GM12878 (cell line): ENCODE data around the gene GABRR3. TPM values are rescaled to one million over a fixed set of nuclear protein-coding genes. Genes with fewer than 3 reads are reported as not detected.

Experiments
- ATAC-seq: fragments of 200-7000 bp; cut with Tn5 transposase; 3 replicates; pipeline ENCODE4 v1.9.1; 2020; ENCODE audit warnings: mild to moderate bottlenecking, moderate library complexity
- BruUV-seq: library from RNA; stranded (reverse); fragments of 400-500 nt; replicated peaks from 2 replicates; lab custom pipeline; 2021; lab: Mats Ljungman, UMichigan
- CTCF ChIA-PET: fragments of 300-600 bp; sonication (Branson Sonifier 250); formaldehyde crosslinking; extraction: SDS; loops from one replicate; lab custom pipeline; 2021; ENCODE audit warnings: inconsistent platforms; lab: Yijun Ruan, JAX
- POLR2A ChIA-PET: fragments of 350-600 bp; formaldehyde crosslinking; extraction: SDS; loops from one replicate; lab custom pipeline; 2021; ENCODE audit warnings: inconsistent platforms; lab: Charles Lee
- RAD21 ChIA-PET: fragments of 300-600 bp; sonication (Branson Sonifier 250); formaldehyde crosslinking; loops from one replicate; lab custom pipeline; 2023; ENCODE audit warnings: antibody characterized with exemption; ENCODE audit not compliant: unreplicated experiment; lab: Charles Lee
- SMC1A ChIA-PET: fragments of 300-600 bp; sonication (Branson Sonifier 250); formaldehyde crosslinking; loops from one replicate; lab custom pipeline; 2023; ENCODE audit not compliant: unreplicated experiment, uncharacterized antibody; lab: Charles Lee
- DNase-seq: peaks from one replicate; pipeline ENCODE4 v3.0.0-alpha.2; 2011; ENCODE audit warnings: low read depth, low spot score
- FAIRE-seq: peaks from 3 replicates; lab custom pipeline; 2011; peaks lifted over from hg19 to GRCh38; lab: Jason Lieb, UNC
- H2AFZ ChIP-seq: 2 replicates; pipeline ENCODE4 v1.6.0; 2011; ENCODE audit warnings: low read depth, low read length, control low read depth; ENCODE audit not compliant: control insufficient read depth
- H3K27ac ChIP-seq: 2 replicates; pipeline ENCODE4 v1.5.1; 2011; ENCODE audit warnings: control low read depth; ENCODE audit not compliant: control insufficient read depth, insufficient read depth
- H3K27me3 ChIP-seq, 2 experiments: replicated peaks in 1 of 2; 2 replicates each; pipeline versions ENCODE4 v1.6.0 to v1.6.1; 2011; ENCODE audit warnings: low read length in 1 of 2; ENCODE audit not compliant: control insufficient read depth in 2 of 2, insufficient read depth in 2 of 2
- H3K36me3 ChIP-seq, 2 experiments: 2 replicates each; pipeline ENCODE4 v1.5.1; 2011; ENCODE audit warnings: low read length in 1 of 2; ENCODE audit not compliant: control insufficient read depth in 2 of 2, insufficient read depth in 2 of 2
- H3K4me1 ChIP-seq: 2 replicates; pipeline ENCODE4 v1.6.1; 2011; ENCODE audit warnings: mild to moderate bottlenecking, low read length, moderate library complexity, mixed read lengths; ENCODE audit not compliant: control insufficient read depth, insufficient read depth
- H3K4me2 ChIP-seq: 2 replicates; pipeline ENCODE4 v1.6.0; 2011; ENCODE audit warnings: control low read depth; ENCODE audit not compliant: control insufficient read depth, insufficient read depth
- H3K4me3 ChIP-seq: fragments of 200-600 bp; sonication (generic); 2 replicates; pipeline ENCODE4 v1.5.1; 2016
- H3K79me2 ChIP-seq: 2 replicates; pipeline ENCODE4 v1.6.0; 2011; ENCODE audit warnings: low read length; ENCODE audit not compliant: control insufficient read depth, insufficient read depth
- H3K9ac ChIP-seq: 2 replicates; pipeline ENCODE4 v1.8.0; 2011; ENCODE audit warnings: low read length, control low read depth, mixed read lengths; ENCODE audit not compliant: control insufficient read depth, insufficient read depth
- H3K9me3 ChIP-seq: replicated peaks from 3 replicates; pipeline ENCODE4 v1.5.1; 2011; ENCODE audit warnings: mild to moderate bottlenecking, low read length; ENCODE audit not compliant: control insufficient read depth, insufficient read depth
- H4K20me1 ChIP-seq: 2 replicates; pipeline ENCODE4 v1.6.0; 2011; ENCODE audit not compliant: control insufficient read depth, insufficient read depth
- EGR1 ChIP-seq, 2 experiments: IDR thresholded peaks; 1 replicate in 1 of 2; 2 replicates in 1 of 2; pipeline ENCODE4 v1.6.1; 2011 to 2012; ENCODE audit warnings: low read depth in 2 of 2, low read length in 2 of 2, borderline replicate concordance in 1 of 2, mild to moderate bottlenecking in 1 of 2, moderate library complexity in 1 of 2
- MEF2A ChIP-seq: IDR thresholded peaks from 2 replicates; pipeline ENCODE4 v1.6.1; 2011; ENCODE audit warnings: low read depth, mild to moderate bottlenecking, low read length, moderate library complexity; ENCODE audit not compliant: insufficient read depth
- NRF1 ChIP-seq: conservative IDR thresholded peaks from 2 replicates; pipeline ENCODE4 v1.6.1; 2011; ENCODE audit warnings: mild to moderate bottlenecking, low read depth, low read length, improper control_type of control experiment
- RB1 ChIP-seq: fragments of 450-650 bp; formaldehyde crosslinking; IDR thresholded peaks from 2 replicates; pipeline ENCODE4 v1.6.1; 2017; ENCODE audit warnings: mild to moderate bottlenecking, borderline replicate concordance
- SMAD1 ChIP-seq: fragments of 450-650 bp; IDR thresholded peaks from 2 replicates; pipeline ENCODE4 v1.6.1; 2018; ENCODE audit warnings: mild to moderate bottlenecking, low read depth; ENCODE audit not compliant: partially characterized antibody
- SUPT20H ChIP-seq: IDR thresholded peaks from 2 replicates; pipeline ENCODE4 v1.6.1; 2011; ENCODE audit warnings: low read depth, mild to moderate bottlenecking, low read length, moderate library complexity, borderline replicate concordance; ENCODE audit not compliant: control insufficient read depth
- SUZ12 ChIP-seq: fragments of 200-600 bp; sonication (generic); IDR thresholded peaks from one replicate; pipeline ENCODE4 v1.6.1; 2018; ENCODE audit warnings: antibody characterized with exemption, mild to moderate bottlenecking; ENCODE audit not compliant: unreplicated experiment
- ZBED1 ChIP-seq: IDR thresholded peaks from 2 replicates; pipeline ENCODE4 v1.6.1; 2016; ENCODE audit warnings: borderline replicate concordance
- WGBS: methylation state at CpG from one replicate; pipeline ENCODE4 v1.1.6; 2016; ENCODE audit warnings: low lambda C conversion rate; ENCODE audit not compliant: insufficient replicate concordance, insufficient coverage; ENCODE audit errors: missing lambda C conversion rate; 5-methylcytosine and 5-hydroxymethylcytosine counted together
- in situ Hi-C: fragments of 300-500 bp; cut with MboI; formaldehyde crosslinking; loops from 9 replicates; pipeline ENCODE4 v1.14.3; 2018; ENCODE audit warnings: mixed read lengths
- intact Hi-C: fragments of 100-400 bp; cut with micrococcal nuclease; formaldehyde crosslinking; loops from one replicate; pipeline ENCODE4 v1.14.2; 2022; ENCODE audit not compliant: unreplicated experiment
- polyA plus RNA-seq, 11 experiments: library from polyadenylated mRNA; depleted of rRNA in 4 of 11; unstranded in 6 of 11; stranded (reverse) in 5 of 11; fragments of >200 nt; fragmentation: Nextera tagmentation in 4 of 11; fragmentation: Illumina TruSeq in 1 of 11; extraction: Ambion mirVana in 4 of 11; extraction: Trizol in 1 of 11; gene quantifications; 1 replicate in 1 of 11; 2 replicates in 10 of 11; pipeline versions ENCODE4 v1.2.1 to v1.2.3, GENCODE V29; 2011 to 2016; ENCODE audit warnings: inconsistent platforms in 2 of 11, missing spikeins in 2 of 11, low read depth in 1 of 11
- total RNA-seq, 4 experiments: library from RNA; depleted of rRNA in 3 of 4; stranded (reverse); fragments of >200 nt in 3 of 4; fragmentation: Illumina TruSeq in 1 of 4; extraction: Trizol in 1 of 4; gene quantifications; 2 replicates each; pipeline versions ENCODE4 v1.2.1 to v1.2.3, GENCODE V29; 2013 to 2021
- TF ChIP-seq, protein P1 (sequence below): IDR thresholded peaks from 2 replicates; pipeline ENCODE4 v1.6.1; 2011; ENCODE audit warnings: mild to moderate bottlenecking, low read depth, low read length, moderate library complexity; ENCODE audit not compliant: insufficient replicate concordance
- TF ChIP-seq, protein P2 (sequence below): fragments of 450-650 bp; IDR thresholded peaks from 2 replicates; pipeline ENCODE4 v1.6.1; 2016; ENCODE audit warnings: mild to moderate bottlenecking, moderate library complexity, borderline replicate concordance

Gene GABRR3
- total and polyA plus RNA-seq, 10 of the 15 experiments (the other 5 are each of a cell fraction or from before 2014, with no cell fraction given) = not detected

DNA sequence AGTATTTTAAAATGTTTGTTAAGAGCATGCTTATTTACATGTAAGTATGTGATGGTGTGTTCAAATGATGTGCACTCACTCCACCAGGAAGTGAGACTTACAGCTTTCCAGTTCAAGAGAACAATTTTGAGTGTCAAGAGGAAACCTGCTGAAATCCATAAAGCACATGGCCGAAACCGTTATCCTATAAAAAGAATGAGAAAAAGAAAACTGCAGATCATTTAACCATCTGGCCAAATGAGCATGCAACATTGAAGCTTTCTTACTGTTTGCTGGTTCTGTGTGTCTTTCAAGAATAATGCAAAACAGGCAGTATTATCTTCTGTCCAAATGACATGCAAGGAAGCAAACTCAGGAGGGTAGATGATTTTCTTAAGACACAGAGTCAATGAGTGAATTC, 26.3 kb downstream of the GABRR3 start:
- Histone ChIP-seq H3K27me3 (no peaks in the 10 kb centered on the region), H3K79me2 (no peaks in the 10 kb centered on the region), H3K36me3 (no peaks in the 10 kb centered on the region), H3K4me3 (peak overlapping the region; percentile 8; the same call in 1 of the 2 replicates), H4K20me1 (no peaks in the 10 kb centered on the region), H3K9ac (no peak overlapping the region; the same call in 1 of the 2 replicates)
- peak; percentile 51 for ATAC-seq
- no peak for DNase-seq
- TF ChIP-seq RB1 = no peak
- 0 out of 2 replicates have a peak, but pooled peaks have one; percentile 10 for TF ChIP-seq MEF2A
- no peak for TF ChIP-seq SUPT20H
- TF ChIP-seq, all 136 proteins: peak for 1
- H3K9me3 ChIP-seq = no peaks in the 10 kb centered on the region
- ChIA-PET RAD21 (interaction anchor here (1.3 kb wide), 1 partner anchor 15 kb away, joined by 5 read pairs; no protein-coding TSS in a partner anchor), POLR2A (no interaction called here), CTCF (interaction anchor here (0.6 to 1.3 kb wide), 5 partner anchors 13 to 253 kb away, joined by 3 to 7 read pairs (median 3); no protein-coding TSS in a partner anchor), SMC1A (interaction anchor here (3.3 kb wide), 1 partner anchor 12 kb away, joined by 15 read pairs; no protein-coding TSS in a partner anchor)
- intact Hi-C loops (no loop called here), in situ Hi-C loops (no loop called here)
- BruUV-seq = no TSS peak
- peaks cover 19% of the 10 kb centered on the region; the same call in 1 of the 2 replicates for H3K4me1 ChIP-seq
- H3K27ac ChIP-seq = peak overlapping the region; percentile 48; the same call in 1 of the 2 replicates
- 0% methylated on average over 2 of the region's 2 CpGs for WGBS
- peak overlapping the region; percentile 78 for H2AFZ ChIP-seq
- no peak for FAIRE-seq
- peak overlapping the region; percentile 69 for H3K4me2 ChIP-seq

DNA sequence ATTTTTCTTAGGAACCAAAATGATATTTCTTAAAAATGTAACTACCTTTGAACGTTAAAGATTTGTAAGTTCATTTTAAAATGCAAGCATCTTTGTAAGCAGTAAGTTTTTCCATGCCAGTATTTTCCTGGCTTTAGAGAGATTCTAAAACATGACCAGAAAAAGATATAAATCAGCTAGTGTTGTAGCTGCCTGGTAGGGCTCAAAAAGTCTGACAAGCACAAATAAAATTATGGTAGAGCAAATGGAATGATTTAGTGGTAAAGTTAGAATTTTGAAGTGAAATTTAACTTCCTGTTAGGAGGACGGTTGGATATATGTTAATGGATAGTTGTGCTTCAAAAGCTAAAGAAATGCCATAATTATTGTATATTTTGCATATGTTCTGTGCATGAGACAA, 29.7 kb downstream of the GABRR3 start:
- intact Hi-C loops = no loop called here
- Histone ChIP-seq H2AFZ (no peak overlapping the region), H3K9ac (no peak overlapping the region), H3K79me2 (no peaks in the 10 kb centered on the region), H3K27me3 (no peaks in the 10 kb centered on the region), H3K9me3 (no peaks in the 10 kb centered on the region), H3K27ac (no peak overlapping the region), H3K4me2 (no peak overlapping the region), H3K36me3 (no peaks in the 10 kb centered on the region), H3K4me3 (no peak overlapping the region), H4K20me1 (no peaks in the 10 kb centered on the region), H3K4me1 (peaks cover 25% of the 10 kb centered on the region; the same call in 1 of the 2 replicates)
- RAD21 ChIA-PET = no interaction called here
- 50% methylated on average over 2 of the region's 2 CpGs for WGBS
- DNase-seq = no peak
- POLR2A ChIA-PET = no interaction called here
- in situ Hi-C loops = no loop called here
- no TSS peak for BruUV-seq
- no peak for ATAC-seq
- CTCF ChIA-PET = interaction anchor here (0.9 kb wide), 2 partner anchors 18 to 20 kb away, joined by 3 to 4 read pairs; no protein-coding TSS in a partner anchor
- SMC1A ChIA-PET = interaction anchor here (1.2 to 1.8 kb wide), 3 partner anchors 10 to 211 kb away, joined by 3 to 7 read pairs (median 3); no protein-coding TSS in a partner anchor
- FAIRE-seq = no peak
- TF ChIP-seq, protein P1, sequence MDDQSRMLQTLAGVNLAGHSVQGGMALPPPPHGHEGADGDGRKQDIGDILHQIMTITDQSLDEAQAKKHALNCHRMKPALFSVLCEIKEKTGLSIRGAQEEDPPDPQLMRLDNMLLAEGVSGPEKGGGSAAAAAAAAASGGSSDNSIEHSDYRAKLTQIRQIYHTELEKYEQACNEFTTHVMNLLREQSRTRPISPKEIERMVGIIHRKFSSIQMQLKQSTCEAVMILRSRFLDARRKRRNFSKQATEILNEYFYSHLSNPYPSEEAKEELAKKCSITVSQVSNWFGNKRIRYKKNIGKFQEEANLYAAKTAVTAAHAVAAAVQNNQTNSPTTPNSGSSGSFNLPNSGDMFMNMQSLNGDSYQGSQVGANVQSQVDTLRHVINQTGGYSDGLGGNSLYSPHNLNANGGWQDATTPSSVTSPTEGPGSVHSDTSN = no peak
- TF ChIP-seq SUZ12 (no peak), NRF1 (no peak), EGR1 (IDR thresholded peaks at IDR 0.05; ENCODE audit: borderline replicate concordance in 1 of 2, low read depth in 2 of 2, low read length in 2 of 2) (no peak), SMAD1 (no peak), ZBED1 (no peak)
- TF ChIP-seq, protein P2, sequence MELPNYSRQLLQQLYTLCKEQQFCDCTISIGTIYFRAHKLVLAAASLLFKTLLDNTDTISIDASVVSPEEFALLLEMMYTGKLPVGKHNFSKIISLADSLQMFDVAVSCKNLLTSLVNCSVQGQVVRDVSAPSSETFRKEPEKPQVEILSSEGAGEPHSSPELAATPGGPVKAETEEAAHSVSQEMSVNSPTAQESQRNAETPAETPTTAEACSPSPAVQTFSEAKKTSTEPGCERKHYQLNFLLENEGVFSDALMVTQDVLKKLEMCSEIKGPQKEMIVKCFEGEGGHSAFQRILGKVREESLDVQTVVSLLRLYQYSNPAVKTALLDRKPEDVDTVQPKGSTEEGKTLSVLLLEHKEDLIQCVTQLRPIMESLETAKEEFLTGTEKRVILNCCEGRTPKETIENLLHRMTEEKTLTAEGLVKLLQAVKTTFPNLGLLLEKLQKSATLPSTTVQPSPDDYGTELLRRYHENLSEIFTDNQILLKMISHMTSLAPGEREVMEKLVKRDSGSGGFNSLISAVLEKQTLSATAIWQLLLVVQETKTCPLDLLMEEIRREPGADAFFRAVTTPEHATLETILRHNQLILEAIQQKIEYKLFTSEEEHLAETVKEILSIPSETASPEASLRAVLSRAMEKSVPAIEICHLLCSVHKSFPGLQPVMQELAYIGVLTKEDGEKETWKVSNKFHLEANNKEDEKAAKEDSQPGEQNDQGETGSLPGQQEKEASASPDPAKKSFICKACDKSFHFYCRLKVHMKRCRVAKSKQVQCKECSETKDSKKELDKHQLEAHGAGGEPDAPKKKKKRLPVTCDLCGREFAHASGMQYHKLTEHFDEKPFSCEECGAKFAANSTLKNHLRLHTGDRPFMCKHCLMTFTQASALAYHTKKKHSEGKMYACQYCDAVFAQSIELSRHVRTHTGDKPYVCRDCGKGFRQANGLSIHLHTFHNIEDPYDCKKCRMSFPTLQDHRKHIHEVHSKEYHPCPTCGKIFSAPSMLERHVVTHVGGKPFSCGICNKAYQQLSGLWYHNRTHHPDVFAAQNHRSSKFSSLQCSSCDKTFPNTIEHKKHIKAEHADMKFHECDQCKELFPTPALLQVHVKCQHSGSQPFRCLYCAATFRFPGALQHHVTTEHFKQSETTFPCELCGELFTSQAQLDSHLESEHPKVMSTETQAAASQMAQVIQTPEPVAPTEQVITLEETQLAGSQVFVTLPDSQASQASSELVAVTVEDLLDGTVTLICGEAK = no peak
